GM12892 (cell line): Measurements from ENCODE around the gene GRIN3A.

Experiments used
- POLR2A ChIP-seq: IDR thresholded peaks from 2 replicates; pipeline ENCODE4 v1.6.1; 2011; ENCODE audit warnings: low read depth, low read length, control low read depth
- POLR2AphosphoS5 ChIP-seq: IDR thresholded peaks from 2 replicates; pipeline ENCODE4 v1.6.1; 2011; ENCODE audit warnings: low read depth, low read length, control low read depth

DNA sequence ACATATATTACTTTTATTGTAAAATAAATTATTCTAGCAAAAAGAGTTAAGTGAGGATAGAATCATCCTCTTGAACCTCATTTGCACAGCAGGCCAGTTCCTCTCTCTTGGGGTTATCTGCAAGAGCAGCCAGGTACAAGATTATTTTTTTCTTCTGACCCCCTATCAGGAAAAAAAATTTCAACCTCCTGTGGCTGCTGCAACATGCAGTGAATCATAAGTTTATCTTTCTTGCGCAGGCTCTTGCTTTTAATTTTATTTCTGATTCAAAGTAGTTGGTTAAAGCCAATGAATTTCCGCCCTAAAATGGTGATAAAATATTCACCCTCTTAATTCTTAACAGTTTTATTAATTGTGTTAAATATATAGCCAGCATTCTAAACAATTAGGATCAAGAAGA lies 74.0 kb downstream of the GRIN3A start:
- TF ChIP-seq POLR2A, result no peak
- no peak for TF ChIP-seq POLR2AphosphoS5
